HG03045 (cell line): ENCODE measurements around the gene CKAP2L.

Source experiments
- ATAC-seq: cut with Tn5 transposase; IDR thresholded peaks from one replicate; pipeline ENCODE4 v1.9.1; 2021; ENCODE audit warnings: mild to moderate bottlenecking, moderate library complexity; ENCODE audit not compliant: unreplicated experiment

CKAP2L gene

GRCh38 chr2:112791693-112792230, 27.4 kb upstream of the CKAP2L start:
- no peak for ATAC-seq

DNA sequence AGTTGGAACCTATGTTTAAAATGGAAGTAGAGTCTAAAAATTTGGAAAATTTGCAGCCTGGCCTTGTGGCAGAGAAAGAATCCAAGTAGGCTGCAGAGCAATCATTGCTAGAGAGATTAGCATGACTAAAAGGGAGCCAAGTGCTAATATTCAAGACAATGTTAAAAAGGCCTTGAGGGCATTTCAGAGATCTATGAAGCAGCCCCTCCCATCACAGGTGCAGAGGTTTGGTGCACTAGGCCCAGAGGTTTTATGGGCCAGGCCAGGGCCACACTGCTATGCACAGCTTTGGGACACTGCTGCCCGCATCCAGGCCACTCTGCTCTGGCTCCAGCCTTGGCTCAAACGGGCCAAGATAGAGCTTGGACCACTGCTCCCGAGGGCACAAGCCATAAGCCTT, 26.6 kb upstream of the CKAP2L start:
- no peak for ATAC-seq

DNA sequence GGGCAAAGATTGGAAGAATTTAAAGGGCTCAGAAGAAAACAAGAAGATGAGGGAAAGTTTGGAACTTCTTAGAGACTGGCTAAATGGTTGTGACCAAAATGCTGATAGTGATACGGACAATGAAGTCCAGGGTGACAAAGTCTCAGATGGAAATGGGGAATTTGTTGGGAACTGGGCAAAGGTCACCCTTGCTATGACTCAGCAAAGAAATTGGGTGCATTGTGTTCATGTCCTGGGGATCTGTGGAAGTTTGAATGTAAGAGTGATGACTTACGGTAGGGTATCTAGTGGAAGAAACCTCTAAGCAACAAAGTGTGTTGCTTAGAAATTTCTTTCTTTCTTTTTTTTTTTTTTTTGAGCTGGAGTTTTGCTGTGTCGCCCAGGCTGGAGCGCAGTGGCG, 25.9 kb upstream of the CKAP2L start:
- no peak for ATAC-seq

DNA sequence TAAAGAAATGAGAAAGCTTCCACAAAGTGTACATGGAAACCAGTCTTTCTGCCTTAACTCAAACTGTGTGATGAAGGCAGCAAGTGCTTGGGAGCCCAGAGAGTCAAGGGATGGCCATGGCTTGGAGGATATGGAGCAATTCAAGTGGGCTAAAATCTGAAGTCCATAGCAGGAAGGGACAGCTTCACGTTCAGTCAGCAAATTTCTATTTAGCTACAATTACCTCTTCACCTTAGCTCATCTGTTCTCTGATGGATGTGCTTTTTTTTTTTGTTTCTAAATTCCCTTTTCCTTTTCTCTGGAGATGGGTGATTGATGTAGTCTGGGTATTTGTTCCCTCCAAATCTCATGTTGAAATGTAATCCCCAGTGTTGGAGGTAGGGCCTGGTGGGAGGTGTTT, 24.8 kb upstream of the CKAP2L start:
- ATAC-seq = no peak

GRCh38 chr2:112788653-112789052, 24.2 kb upstream of the CKAP2L start:
- no peak for ATAC-seq

DNA sequence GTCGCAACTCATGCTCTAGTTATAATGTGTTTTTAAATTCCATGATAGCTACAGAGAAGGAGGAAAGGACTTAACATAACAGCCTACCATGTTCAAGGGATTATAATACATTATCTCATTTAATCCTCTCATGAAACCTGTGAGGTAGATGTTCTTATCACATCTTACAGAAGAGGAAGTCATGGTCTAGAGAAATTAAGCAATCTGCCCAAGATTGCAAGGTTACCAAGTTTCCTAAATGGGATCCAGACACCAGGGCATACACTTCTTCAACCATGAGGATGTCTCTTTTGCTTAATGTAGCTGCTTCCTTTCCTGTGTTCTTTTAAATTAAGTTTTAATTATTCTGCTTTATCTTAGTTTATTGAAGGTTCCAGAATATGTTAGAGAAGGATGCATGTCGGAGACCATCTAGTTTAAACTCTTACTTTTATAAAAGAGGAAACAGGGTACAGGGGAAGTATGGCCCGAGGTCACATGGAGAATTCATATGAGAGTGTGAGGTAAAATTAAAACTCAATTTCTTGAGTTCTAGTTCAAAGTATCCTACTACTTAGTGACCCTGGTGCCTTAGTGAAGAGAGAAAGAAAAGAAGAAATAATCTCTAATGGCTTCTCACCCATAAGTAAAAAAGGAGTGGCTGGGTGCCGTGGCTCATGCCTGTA, 23.5 kb upstream of the CKAP2L start:
- ATAC-seq = no peak

DNA sequence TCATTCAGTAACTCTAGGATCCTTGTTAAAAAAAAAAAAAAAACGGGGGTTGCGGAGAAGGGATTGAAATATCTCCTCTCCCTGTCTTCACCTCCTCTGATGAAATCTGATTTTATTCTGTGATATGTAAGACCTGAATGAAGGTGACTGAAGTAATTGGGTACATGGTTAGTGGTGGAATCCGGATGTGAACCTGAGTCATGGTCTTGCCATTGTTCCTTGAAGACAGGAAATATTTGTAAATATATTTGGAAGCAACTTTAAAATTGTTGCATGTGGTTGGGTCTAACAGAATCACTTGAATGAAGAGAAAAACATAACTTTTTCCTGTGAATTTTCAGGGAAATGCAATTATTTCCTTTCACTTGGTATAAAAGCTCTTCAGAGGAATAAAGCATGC, 22.9 kb upstream of the CKAP2L start:
- ATAC-seq = no peak

DNA sequence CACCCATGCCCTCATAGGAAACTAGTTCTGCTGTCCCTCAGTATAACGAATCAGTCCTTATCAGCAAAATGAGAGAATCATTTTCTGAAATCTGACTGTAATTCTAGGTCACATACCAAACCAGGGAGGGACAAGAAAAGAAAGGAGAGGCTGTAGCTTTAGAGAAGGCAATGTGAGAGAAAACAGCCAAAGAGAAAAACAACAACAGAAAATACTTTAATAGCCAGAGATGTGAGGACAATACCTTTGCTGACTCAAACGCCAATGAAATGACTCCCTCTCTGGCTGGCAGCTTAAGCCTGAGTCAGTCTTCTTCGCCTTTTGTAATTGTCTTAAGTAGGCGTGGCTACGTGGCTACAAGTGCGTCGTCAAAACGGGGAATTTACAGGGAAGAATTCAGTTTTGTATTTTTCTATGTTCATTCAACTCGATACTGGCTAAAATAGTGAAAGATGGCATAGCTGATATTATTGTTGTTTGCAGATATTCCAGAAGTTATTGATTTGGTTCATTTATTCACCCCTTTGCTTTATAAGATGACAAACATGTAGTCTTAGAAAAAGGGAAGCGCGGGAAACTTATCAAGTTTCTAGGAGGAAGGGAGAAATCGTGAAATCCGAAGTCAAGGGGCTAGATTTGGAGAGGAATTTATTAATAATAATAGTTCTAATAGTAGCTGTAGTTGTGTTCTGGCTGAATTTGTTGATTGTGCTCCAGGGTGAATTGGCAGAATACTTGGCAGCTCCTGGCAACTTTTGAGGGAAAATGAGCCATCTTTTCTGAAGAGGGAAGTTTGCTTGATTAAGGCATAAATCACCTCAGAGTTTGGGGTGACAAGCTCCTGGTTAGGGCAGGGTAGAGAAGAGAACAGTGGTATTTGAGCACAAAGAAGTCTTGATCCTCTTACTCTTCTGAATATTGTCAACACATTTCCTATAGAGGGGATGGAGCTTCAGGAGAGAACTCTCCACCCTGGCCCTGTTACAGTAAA, 20.1 kb upstream of the CKAP2L start, which contains the start of gene IL1A:
Gene IL1A (minus strand): TSS at position 295 of the 991 bp plus-strand sequence. CDS start 723 bp downstream, outside the sequence.
- no peak for ATAC-seq

DNA sequence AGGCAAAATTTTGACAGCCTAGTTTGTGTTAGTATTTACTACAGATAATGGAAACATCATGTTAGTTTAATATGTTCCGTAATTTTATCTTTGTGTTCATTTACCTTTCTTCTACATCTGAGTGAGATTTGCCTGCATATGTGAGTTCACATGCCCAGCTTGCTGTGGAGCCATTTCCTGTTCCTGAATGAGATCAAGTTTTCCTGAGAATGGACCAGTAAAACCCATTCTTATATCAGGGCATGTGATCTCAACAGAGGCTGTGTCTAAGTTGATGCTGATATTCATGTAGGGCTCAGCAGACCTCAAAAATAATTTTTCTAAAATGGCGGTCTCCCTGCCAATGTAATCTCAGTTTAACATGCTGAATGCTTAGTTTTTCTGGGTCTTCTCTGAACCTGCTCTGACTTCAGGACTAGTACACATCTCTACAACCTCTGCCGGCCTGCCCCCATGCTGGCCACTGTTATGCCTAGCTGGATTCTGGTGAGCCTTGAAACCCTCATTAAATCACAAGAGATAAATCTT, 18.8 kb upstream of the CKAP2L start:
- ATAC-seq = no peak

GRCh38 chr2:112782234-112782799, 17.9 kb upstream of the CKAP2L start:
- ATAC-seq = peak; percentile 87

GRCh38 chr2:112779598-112779997, 15.2 kb upstream of the CKAP2L start:
- no peak for ATAC-seq

- no peak for ATAC-seq
Measured at GRCh38 chr2:112777036-112777435, 12.6 kb upstream of the CKAP2L start.

- no peak for ATAC-seq
Measured at GRCh38 chr2:112776113-112776512, 11.7 kb upstream of the CKAP2L start.

GRCh38 chr2:112774536-112775285, 10.3 kb upstream of the CKAP2L start:
- ATAC-seq = no peak

- ATAC-seq = no peak
Measured at GRCh38 chr2:112773556-112773955, 9.1 kb upstream of the CKAP2L start.

- ATAC-seq = no peak
Measured at GRCh38 chr2:112772911-112773475, 8.6 kb upstream of the CKAP2L start.

- ATAC-seq = no peak
Measured at GRCh38 chr2:112772322-112772721, 7.9 kb upstream of the CKAP2L start.

- ATAC-seq = no peak
Measured at GRCh38 chr2:112768432-112768831, 4.0 kb upstream of the CKAP2L start.

- no peak for ATAC-seq
Measured at GRCh38 chr2:112767693-112768330, 3.4 kb upstream of the CKAP2L start.

GRCh38 chr2:112765251-112765650, 842 bp upstream of the CKAP2L start:
- no peak for ATAC-seq
